GM13976 (cell line): ENCODE results near the gene DPF3.

Experiments
- DNase-seq: peaks from one replicate; pipeline ENCODE4 v3.0.0; 2012; ENCODE audit warnings: low spot score
- CTCF ChIP-seq: IDR thresholded peaks from 2 replicates; pipeline ENCODE4 v1.5.1; 2012; ENCODE audit warnings: borderline replicate concordance, mild to moderate bottlenecking; ENCODE audit not compliant: insufficient read depth; ENCODE audit errors: extremely low read depth, missing control alignments, control extremely low read depth
- in situ Hi-C: fragments of 300-500 bp; cut with MboI; formaldehyde crosslinking; loops from one replicate; pipeline ENCODE4 v1.12.0; 2022; ENCODE audit warnings: low sequenced_read_pairs, mixed read lengths, inconsistent platforms; ENCODE audit not compliant: unreplicated experiment

DPF3 gene

GRCh38 chr14:72856530-72857266, 37.2 kb downstream of the DPF3 start:
- in situ Hi-C loops, result no loop called here
- TF ChIP-seq CTCF, result no peak
- no peak for DNase-seq

- no peak for DNase-seq
- in situ Hi-C loops, result no loop called here
- TF ChIP-seq CTCF, result no peak
These were observed 38.0 kb downstream of the DPF3 start for GRCh38 chr14:72855913-72856312.

- no peak for TF ChIP-seq CTCF
- no peak for DNase-seq
- in situ Hi-C loops, result no loop called here
These were observed 41.7 kb downstream of the DPF3 start for GRCh38 chr14:72852194-72852593.

- no peak for TF ChIP-seq CTCF
- DNase-seq, result no peak
- in situ Hi-C loops, result no loop called here
These were observed 42.3 kb downstream of the DPF3 start for GRCh38 chr14:72851635-72852034.

GRCh38 chr14:72850360-72850759, 43.5 kb downstream of the DPF3 start:
- in situ Hi-C loops, result no loop called here
- no peak for DNase-seq
- no peak for TF ChIP-seq CTCF

- no peak for TF ChIP-seq CTCF
- in situ Hi-C loops, result no loop called here
- DNase-seq, result no peak
These were observed 44.7 kb downstream of the DPF3 start for GRCh38 chr14:72849222-72849621.

GRCh38 chr14:72847721-72848120, 46.2 kb downstream of the DPF3 start:
- no peak for DNase-seq
- in situ Hi-C loops, result no loop called here

More at GRCh38 chr14:72847721-72848120, 46.2 kb downstream of the DPF3 start:
- TF ChIP-seq CTCF, result no peak
